ENCODE measurements around the gene CMTR1.

DNA sequence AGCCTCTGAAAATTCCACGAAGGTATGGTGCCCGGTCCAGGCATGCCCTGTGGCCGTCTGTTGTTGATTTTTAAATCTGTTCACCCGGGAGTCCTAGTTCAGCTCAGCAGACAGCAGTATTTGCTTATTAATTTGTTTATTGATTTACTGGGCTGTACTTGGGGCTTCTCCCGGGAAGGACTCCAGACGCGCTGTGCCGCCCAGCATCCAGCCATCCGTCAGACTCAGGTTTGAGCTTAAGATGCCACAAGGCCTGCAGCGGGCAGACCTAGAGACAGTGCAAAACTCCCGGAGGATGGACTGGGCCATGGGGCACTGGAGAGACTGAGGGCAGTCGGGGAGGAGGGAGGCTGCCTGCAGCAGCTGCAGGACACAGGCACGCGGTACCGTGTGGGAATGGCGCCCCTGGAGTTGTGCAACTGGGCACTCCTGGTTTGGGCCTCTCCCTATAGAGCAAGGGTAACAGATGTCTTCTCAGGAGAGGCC, 83.9 kb downstream of the CMTR1 start:
- TF ChIP-seq, protein P1, sequence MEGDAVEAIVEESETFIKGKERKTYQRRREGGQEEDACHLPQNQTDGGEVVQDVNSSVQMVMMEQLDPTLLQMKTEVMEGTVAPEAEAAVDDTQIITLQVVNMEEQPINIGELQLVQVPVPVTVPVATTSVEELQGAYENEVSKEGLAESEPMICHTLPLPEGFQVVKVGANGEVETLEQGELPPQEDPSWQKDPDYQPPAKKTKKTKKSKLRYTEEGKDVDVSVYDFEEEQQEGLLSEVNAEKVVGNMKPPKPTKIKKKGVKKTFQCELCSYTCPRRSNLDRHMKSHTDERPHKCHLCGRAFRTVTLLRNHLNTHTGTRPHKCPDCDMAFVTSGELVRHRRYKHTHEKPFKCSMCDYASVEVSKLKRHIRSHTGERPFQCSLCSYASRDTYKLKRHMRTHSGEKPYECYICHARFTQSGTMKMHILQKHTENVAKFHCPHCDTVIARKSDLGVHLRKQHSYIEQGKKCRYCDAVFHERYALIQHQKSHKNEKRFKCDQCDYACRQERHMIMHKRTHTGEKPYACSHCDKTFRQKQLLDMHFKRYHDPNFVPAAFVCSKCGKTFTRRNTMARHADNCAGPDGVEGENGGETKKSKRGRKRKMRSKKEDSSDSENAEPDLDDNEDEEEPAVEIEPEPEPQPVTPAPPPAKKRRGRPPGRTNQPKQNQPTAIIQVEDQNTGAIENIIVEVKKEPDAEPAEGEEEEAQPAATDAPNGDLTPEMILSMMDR (conservative IDR thresholded peaks at IDR 0.05; ENCODE audit: low read length), result no peak
- TF ChIP-seq EZH2phosphoT487 (IDR thresholded peaks at IDR 0.05; ENCODE audit: borderline replicate concordance, low read depth, low read length), result no peak
